ENCODE results near the gene ENTR1. TPM values are rescaled to one million over a fixed set of nuclear protein-coding genes. Genes with fewer than 3 reads are reported as not detected.

ENTR1 gene
- total RNA-seq, 1 donor from 2014 or later, result 27.7 TPM

GRCh38 chr9:136432591-136432990 is 22.2 kb upstream of the ENTR1 start:
- intact Hi-C loops (cut with DNase I), result no loop called here
- peaks cover 2 to 4% of the 10 kb centered on the region in 2 donors for H3K4me1 ChIP-seq
- H3K9me3 ChIP-seq, result no peaks in the 10 kb centered on the region
- no peak overlapping the region for H3K4me3 ChIP-seq
- TF ChIP-seq CTCF (IDR thresholded peaks at IDR 0.05), result no peak
- H3K36me3 ChIP-seq, result peaks cover 24 to 37% of the 10 kb centered on the region in 2 donors
- no peaks in the 10 kb centered on the region for H3K27me3 ChIP-seq
- DNase-seq (ENCODE audit: low spot score in 2 of 2), result no peak
- no peak overlapping the region for H3K27ac ChIP-seq

- TF ChIP-seq CTCF (IDR thresholded peaks at IDR 0.05), result no peak
- DNase-seq (ENCODE audit: low spot score in 2 of 2), result no peak
- no peak overlapping the region for H3K4me3 ChIP-seq
- intact Hi-C loops (cut with DNase I), result no loop called here
- H3K4me1 ChIP-seq, result no peaks in the 10 kb centered on the region
- no peaks in the 10 kb centered on the region for H3K9me3 ChIP-seq
- peaks cover 24 to 37% of the 10 kb centered on the region in 2 donors for H3K36me3 ChIP-seq
- H3K27ac ChIP-seq, result no peak overlapping the region
- no peaks in the 10 kb centered on the region for H3K27me3 ChIP-seq
Measured at GRCh38 chr9:136431782-136432350, 21.5 kb upstream of the ENTR1 start.

DNA sequence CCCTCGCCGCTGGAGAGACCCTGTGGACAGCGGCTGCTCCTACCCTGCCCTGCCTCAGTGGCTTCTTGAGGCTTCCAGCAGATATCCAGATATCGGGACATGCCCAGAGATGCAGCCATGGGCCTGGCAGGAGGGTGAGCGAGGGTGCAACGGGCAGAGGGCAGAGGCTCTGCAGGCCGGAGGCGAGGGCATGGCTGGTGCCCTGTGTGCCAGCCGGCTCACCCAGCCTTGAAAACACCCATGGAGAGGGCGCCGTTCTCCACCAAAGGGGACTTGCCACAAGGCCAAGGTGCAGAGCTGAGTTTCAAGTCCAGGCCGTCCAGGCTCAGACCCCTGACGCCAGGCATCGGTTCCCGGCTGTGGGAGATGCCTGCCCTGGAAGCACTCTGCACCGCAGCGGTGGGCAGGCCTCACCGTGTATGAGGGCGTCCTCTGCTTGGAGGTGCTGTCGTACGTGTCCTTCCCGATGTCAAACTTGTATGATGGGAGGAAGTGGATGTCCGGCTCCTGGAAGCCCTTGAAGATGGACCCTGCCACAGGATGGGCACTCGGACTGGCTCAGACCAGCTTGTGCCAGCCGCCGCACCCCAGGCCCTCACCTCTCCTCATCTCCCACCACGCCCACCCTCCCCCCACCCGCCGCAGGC is 20.3 kb upstream of the ENTR1 start:
- Histone ChIP-seq H3K4me1 (no peaks in the 10 kb centered on the region), H3K4me3 (no peak overlapping the region), H3K36me3 (peaks cover 24 to 37% of the 10 kb centered on the region in 2 donors), H3K27ac (no peak overlapping the region), H3K27me3 (no peaks in the 10 kb centered on the region), H3K9me3 (no peaks in the 10 kb centered on the region)
- intact Hi-C loops (cut with DNase I), result no loop called here
- no peak for DNase-seq (ENCODE audit: low spot score in 2 of 2)
- TF ChIP-seq CTCF (IDR thresholded peaks at IDR 0.05), result no peak

DNA sequence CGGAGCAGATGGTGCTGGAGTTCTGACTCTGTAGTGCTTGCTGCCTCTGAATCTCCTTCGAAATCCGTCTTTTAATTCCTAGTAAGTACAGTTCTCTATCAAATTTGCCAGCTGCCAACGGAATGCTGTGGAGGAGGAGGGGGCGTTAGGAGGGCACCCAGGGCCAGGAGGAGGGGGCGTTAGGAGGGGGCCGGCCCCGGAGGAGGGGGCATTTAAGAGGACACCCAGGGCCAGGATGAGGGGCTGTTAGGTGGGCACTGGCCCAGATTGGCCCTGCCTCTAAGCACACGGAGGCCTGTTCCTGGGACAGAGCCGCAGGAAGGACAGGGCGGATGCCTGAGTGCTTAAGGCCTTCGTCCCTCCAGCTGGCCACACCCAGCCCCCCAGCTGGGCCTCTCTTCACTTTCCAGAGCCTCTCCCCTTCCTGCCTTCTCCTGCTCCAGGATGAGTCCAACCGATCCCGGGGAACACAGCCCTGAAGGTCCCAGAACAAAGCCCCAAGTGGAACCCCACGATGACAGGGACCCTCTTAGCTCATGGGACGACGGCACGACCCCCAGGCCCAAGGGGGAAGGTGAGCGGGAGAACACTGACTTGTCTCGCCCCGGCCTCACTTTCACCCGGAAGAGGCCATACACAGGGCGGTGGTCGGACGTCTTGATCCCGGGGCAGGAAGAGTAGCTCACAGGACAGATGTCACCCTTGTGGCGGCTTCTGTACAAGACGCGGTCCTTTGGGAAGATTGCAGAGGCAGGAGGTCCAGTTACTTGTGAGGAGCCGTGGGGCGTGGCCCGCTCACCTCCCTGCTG is 19.5 kb upstream of the ENTR1 start:
- Histone ChIP-seq H3K36me3 (peaks cover 24 to 33% of the 10 kb centered on the region in 2 donors), H3K9me3 (no peaks in the 10 kb centered on the region), H3K27me3 (no peaks in the 10 kb centered on the region), H3K4me3 (no peak overlapping the region), H3K4me1 (no peaks in the 10 kb centered on the region), H3K27ac (no peak overlapping the region)
- no peak for DNase-seq (ENCODE audit: low spot score in 2 of 2)
- no peak for TF ChIP-seq CTCF (IDR thresholded peaks at IDR 0.05)
- intact Hi-C loops (cut with DNase I), result no loop called here

- Histone ChIP-seq H3K4me1 (no peaks in the 10 kb centered on the region), H3K9me3 (no peaks in the 10 kb centered on the region), H3K4me3 (no peak overlapping the region), H3K27me3 (no peaks in the 10 kb centered on the region), H3K27ac (no peak overlapping the region), H3K36me3 (peaks cover 31 to 37% of the 10 kb centered on the region in 2 donors)
- no peak for TF ChIP-seq CTCF (IDR thresholded peaks at IDR 0.05)
- DNase-seq (ENCODE audit: low spot score in 2 of 2), result no peak
- intact Hi-C loops (cut with DNase I), result no loop called here
Measured at GRCh38 chr9:136429075-136429628, 18.7 kb upstream of the ENTR1 start.

Measured in ascending aorta (tissue), 2 donors.